ENCODE data around the gene FHIT. TPM values are rescaled to one million over a fixed set of nuclear protein-coding genes. Genes with fewer than 3 reads are reported as not detected.

FHIT gene
- total RNA-seq, 1 donor from 2014 or later: 11.5 TPM

DNA sequence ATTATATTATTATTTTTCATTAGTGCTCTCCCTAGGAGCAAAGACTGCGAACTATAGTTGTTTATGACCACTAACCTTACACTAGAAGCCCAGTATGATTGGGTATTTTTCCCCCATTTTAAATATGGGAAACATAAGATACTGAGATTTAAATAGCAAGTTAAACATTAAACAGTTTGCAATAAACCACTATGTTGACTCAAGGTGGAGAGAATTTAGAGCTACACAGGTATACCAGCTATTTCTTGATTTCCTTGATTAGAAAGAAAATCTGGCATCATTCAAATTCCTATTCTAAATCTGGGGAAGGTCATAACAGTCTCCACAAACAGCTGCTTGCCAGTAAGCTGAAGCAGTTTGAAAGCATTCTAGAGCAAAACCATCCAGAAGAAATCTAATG lies 1337.6 kb downstream of the FHIT start:
- Histone ChIP-seq H3K36me3 (ENCODE audit: control insufficient read depth, insufficient read depth, low read length) (no peaks in the 10 kb centered on the region), H3K27me3 (ENCODE audit: control insufficient read depth, insufficient read depth, low read length) (no peaks in the 10 kb centered on the region), H3K4me3 (ENCODE audit: low read depth, low read length) (no peak overlapping the region)
- TF ChIP-seq, protein P1, sequence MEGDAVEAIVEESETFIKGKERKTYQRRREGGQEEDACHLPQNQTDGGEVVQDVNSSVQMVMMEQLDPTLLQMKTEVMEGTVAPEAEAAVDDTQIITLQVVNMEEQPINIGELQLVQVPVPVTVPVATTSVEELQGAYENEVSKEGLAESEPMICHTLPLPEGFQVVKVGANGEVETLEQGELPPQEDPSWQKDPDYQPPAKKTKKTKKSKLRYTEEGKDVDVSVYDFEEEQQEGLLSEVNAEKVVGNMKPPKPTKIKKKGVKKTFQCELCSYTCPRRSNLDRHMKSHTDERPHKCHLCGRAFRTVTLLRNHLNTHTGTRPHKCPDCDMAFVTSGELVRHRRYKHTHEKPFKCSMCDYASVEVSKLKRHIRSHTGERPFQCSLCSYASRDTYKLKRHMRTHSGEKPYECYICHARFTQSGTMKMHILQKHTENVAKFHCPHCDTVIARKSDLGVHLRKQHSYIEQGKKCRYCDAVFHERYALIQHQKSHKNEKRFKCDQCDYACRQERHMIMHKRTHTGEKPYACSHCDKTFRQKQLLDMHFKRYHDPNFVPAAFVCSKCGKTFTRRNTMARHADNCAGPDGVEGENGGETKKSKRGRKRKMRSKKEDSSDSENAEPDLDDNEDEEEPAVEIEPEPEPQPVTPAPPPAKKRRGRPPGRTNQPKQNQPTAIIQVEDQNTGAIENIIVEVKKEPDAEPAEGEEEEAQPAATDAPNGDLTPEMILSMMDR (IDR thresholded peaks at IDR 0.05; ENCODE audit: insufficient read depth, low read length, poor library complexity, severe bottlenecking): no peak
- no peak for DNase-seq (ENCODE audit: low read depth)

DNA sequence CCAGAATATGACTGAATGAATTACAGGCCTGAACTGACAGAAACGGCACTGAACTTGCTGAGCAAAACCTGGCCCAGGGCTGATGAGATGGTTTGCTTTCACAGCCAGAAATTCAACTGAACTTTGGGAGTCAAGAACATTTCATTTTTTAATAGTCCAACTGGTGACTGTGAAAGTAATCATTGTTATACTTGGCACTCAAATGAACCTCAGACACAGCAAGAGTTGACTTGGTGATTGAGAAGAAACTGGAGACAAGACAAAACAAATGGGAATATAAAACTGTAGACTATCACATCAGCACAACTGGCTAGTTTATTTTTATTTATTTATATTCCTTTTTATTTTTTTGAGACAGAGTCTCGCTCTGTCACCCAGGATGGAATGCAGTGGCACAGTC lies 1342.6 kb downstream of the FHIT start:
- TF ChIP-seq, protein P1 (IDR thresholded peaks at IDR 0.05; ENCODE audit: insufficient read depth, low read length, poor library complexity, severe bottlenecking): no peak
- H3K27me3 ChIP-seq (ENCODE audit: control insufficient read depth, insufficient read depth, low read length): no peaks in the 10 kb centered on the region
- DNase-seq (ENCODE audit: low read depth): no peak
- no peaks in the 10 kb centered on the region for H3K36me3 ChIP-seq (ENCODE audit: control insufficient read depth, insufficient read depth, low read length)
- no peak overlapping the region for H3K4me3 ChIP-seq (ENCODE audit: low read depth, low read length)

DNA sequence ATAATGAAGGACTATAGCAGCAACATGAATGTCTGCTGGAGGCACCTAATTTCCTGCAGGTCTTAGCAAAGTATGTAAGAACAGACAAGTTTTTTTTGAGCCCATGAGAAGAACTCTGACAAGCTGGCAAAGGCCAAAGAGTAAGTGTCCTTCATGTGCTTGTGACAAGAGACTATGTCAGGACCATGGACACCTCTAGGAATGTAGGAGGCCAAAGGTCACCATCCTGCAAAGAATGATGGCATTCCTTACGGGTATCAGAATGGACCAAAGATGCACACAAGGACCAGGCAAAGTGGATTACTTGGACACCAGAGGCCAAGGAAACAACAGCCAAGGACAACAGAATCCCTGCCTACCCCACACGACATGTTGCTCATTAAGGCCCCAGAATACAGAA lies 1343.0 kb downstream of the FHIT start:
- no peak overlapping the region for H3K4me3 ChIP-seq (ENCODE audit: low read depth, low read length)
- TF ChIP-seq, protein P1 (IDR thresholded peaks at IDR 0.05; ENCODE audit: insufficient read depth, low read length, poor library complexity, severe bottlenecking): no peak

DNA sequence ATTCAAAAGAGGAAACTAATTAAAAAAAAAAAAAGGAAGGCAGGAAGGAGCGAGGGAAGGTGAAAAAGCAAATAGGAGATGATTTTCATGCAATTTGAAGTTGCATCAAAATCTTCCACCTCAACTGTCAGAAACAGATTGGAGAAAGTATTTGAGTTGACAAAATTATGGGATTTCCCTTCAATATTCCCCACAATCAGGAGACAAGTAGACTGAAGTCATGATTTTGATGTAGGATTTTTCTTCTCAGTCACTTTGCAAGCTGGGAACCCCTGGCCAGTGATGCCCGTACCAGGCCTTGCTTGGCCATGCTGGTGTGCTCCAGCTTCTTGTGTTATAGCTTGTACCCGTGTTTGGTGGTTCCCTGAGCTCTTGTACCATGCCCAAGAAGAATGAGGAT lies 1347.0 kb downstream of the FHIT start:
- TF ChIP-seq, protein P1 (IDR thresholded peaks at IDR 0.05; ENCODE audit: insufficient read depth, low read length, poor library complexity, severe bottlenecking): no peak
- Histone ChIP-seq H3K36me3 (ENCODE audit: control insufficient read depth, insufficient read depth, low read length) (no peaks in the 10 kb centered on the region), H3K4me3 (ENCODE audit: low read depth, low read length) (no peak overlapping the region), H3K27me3 (ENCODE audit: control insufficient read depth, insufficient read depth, low read length) (no peaks in the 10 kb centered on the region)
- no peak for DNase-seq (ENCODE audit: low read depth)

More for the DNA sequence above, 1343.0 kb downstream of the FHIT start:
- H3K27me3 ChIP-seq (ENCODE audit: control insufficient read depth, insufficient read depth, low read length): no peaks in the 10 kb centered on the region
- DNase-seq (ENCODE audit: low read depth): no peak
- H3K36me3 ChIP-seq (ENCODE audit: control insufficient read depth, insufficient read depth, low read length): no peaks in the 10 kb centered on the region

DNA sequence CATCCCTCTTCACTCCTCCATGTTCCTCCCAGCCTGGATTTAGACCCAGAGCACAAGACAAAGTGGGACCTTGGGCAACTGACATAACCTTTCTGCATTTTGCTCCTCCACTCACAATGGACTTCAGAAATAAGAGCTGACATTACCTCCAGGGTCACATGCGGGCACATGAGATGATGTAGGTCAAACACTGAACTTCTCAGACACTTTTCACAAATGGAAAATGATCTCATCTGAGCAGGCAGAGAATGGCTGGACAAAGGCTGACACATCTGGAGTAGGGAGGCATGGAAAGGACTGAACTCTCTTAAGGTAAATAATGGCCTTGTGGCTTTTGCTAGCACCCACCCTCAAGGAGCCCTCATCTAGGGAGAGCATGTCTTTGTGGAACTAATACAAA lies 1352.2 kb downstream of the FHIT start:
- TF ChIP-seq, protein P1 (IDR thresholded peaks at IDR 0.05; ENCODE audit: insufficient read depth, low read length, poor library complexity, severe bottlenecking): no peak
- H3K4me3 ChIP-seq (ENCODE audit: low read depth, low read length): no peak overlapping the region
- no peak for DNase-seq (ENCODE audit: low read depth)
- H3K36me3 ChIP-seq (ENCODE audit: control insufficient read depth, insufficient read depth, low read length): no peaks in the 10 kb centered on the region
- H3K27me3 ChIP-seq (ENCODE audit: control insufficient read depth, insufficient read depth, low read length): no peaks in the 10 kb centered on the region

DNA sequence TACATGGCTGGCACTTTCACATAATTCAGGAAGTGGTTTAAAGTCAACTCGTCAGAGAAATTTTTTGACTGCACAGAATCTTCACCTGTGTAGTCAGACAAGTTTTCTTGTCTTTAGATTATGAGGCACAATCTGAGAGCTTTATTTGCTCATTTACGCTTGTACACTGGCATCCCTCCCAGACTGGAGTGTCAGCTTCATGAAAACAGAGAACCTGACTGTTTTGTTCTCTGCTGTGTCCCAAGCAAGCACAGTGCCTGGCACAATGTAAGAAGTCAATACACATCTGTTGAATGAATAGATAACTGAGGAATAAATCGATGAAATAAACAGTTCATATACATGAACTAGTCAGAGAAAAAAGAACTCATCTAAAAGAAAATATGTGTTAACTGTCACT lies 1355.3 kb downstream of the FHIT start:
- H3K4me3 ChIP-seq (ENCODE audit: low read depth, low read length): no peak overlapping the region
- TF ChIP-seq, protein P1 (IDR thresholded peaks at IDR 0.05; ENCODE audit: insufficient read depth, low read length, poor library complexity, severe bottlenecking): no peak

More for the DNA sequence above, 1355.3 kb downstream of the FHIT start:
- Histone ChIP-seq H3K27me3 (ENCODE audit: control insufficient read depth, insufficient read depth, low read length) (no peaks in the 10 kb centered on the region), H3K36me3 (ENCODE audit: control insufficient read depth, insufficient read depth, low read length) (no peaks in the 10 kb centered on the region)
- DNase-seq (ENCODE audit: low read depth): no peak

Data from kidney epithelial cell (primary cell).